ENCODE measurements around the gene YEATS4.
"Not testable (repeated sequence)": the region's sequence is repeated elsewhere in the genome, so short reads cannot be mapped to it uniquely, and the experiment has no call there.

YEATS4 gene

DNA sequence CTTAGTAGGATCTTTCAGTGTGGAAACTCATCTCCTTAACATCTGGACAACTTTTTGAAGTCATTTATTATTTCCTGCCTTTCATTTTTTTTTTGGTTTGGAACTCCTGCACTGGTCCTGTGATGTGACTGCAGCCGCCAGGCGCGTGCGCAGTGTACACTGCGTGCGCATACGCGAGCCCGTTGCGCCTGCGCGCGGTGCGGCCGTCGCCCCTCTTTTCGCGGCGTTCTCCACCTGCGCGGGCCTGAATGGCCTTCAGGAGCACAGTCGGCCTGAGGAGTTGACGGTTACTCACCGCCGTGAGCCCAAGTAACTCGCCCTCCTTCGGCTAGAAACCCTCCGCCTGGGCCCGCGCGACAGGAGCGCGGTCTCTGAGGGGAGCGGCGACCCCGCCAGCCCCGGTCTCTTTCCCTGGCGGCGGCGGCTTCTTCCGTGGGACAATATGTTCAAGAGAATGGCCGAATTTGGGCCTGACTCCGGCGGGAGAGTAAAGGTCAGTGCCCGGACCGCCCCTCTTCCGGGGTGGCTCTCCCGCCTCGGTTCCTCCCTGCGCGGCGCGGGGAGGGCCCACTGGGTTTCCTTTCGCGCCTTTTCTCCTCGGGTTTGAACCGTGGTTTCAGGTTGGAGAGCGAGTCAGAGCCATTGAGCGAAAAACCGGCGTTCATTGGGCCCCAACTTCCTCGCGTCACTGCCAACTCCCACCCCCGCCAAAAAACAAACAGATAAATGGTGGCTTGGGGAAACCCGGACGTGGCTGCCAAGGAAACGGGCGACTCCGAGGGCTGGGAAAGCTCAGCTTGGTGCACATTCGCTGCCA is at the start of gene YEATS4:
Gene YEATS4, plus strand, starts transcription at position 213 of the 817 bp plus-strand sequence. Its CDS starts 230 bp downstream, at position 443.
- DNase-seq = peak; percentile 70

DNA sequence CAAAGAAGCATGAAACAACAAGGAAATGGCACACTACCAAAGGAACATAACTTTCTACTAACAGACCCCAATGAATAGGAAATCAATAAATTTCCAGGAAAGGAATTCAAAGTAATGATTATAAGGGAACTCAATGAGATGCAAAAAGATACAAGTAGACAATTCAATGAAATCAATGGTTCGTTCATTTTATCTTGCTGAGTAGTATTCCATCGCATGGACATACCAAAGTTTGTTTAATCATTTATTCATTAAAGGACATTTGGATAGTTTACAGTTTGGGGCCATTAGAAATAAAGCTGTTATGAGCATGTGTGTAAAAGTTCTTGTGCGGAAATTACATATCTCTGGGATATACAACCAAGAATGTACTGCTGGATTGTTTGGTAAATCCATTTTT is 46.3 kb upstream of the YEATS4 start:
- no peak for DNase-seq

DNA sequence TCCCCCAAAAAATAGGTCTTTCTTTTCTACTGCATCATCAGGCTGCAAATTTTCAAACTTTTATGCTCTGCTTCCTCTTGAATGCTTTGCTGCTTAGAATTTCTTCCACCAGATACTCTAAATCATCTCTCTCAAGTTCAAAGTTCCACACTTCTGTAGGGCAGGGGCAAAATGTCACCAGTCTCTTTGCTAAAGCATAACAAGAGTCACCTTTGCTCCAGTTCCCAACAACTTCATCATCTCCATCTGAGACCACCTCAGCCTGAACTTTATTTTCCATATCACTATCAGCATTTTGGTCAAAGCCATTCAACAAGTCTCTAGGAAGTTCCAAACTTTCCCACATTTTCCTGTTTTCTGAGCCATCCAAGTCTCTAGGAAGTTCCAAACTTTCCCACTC is 42.8 kb upstream of the YEATS4 start:
- DNase-seq = not testable (repeated sequence)

DNA sequence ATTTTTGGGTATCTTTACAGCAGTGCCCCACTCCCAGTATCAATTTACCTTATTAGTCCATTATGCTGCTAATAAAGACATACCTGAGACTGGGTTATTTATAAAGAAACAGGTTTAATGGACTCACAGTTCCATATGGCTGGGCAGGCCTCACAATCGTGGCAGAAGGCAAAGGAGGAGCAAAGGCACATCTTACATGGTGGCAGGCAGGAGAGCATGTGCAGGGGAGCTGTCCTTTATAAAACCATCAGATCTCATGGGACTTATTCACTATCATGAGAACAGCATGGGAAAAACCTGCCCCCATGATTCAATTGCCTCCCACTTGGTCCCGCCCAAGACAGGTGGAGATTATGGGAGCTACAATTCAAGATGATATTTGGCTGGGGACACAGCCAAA is 42.3 kb upstream of the YEATS4 start:
- not testable (repeated sequence) for DNase-seq

DNA sequence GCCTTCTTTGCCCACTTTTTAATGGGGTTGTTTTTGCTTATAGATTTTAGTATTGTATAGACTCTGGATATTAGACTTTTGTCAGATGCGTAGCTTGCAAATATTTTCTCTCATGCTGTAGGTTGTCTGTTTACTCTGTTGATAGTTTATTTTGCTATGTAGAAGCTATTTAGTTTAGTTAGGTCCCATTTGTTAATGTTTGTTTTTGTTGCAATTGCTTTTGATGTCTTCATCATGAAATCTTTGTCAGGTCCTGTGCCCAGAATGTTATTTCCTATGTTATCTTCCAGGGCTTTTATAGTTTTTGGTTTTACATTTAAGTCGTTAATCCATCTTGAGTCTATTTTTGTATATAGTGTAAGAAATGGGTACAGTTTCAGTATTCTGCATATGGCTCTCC is 41.3 kb upstream of the YEATS4 start:
- DNase-seq = no peak

DNA sequence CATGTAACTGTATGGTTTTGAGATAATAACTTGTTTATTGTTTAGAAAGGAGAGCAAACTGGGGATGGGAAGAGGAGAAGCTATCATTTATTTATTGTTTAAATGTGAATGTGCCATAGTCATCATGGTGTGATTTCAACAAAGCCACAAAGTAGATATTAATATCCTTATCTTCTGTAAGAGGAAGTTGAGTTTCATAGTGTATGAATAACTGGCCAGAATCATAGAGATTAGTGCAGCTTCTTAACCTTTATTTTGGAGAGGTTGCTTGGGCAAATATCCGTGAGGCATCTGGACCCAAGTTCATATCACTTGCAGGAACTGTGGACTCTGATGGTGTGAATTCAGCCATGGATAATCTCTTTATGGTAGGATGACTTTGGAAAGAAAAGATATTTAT is 38.2 kb upstream of the YEATS4 start:
- no peak for DNase-seq

DNA sequence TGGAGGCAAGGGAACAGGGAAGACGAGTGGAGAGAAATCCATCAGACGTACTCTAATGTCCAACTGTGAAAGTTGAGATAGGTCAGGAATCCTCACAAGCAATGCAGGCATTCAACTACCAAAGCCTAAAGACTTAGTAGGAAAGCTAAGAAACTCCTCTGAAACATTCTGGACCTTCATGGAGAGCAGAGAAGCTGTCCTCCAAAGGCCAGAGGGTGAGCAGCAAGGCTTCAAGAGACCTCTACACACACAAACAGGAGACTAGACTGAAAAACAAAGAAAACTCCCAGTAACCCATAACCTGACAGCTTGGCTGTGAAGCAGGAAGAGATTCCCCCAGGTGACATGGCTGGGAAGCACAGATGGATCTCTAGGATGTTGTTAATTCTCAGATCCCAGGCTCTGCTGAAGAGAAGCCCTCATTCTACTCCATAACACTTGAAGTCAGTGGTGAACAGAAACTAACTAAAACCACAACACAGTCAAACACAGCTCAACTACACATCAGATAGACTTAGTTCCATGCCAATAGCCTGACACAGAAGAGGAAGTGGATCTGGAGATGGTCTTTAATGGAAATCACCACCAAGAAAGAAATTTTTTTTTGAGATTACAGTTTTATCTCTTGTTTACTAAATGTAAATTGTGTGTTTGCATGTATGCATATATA is 34.6 kb upstream of the YEATS4 start:
- DNase-seq = no peak

DNA sequence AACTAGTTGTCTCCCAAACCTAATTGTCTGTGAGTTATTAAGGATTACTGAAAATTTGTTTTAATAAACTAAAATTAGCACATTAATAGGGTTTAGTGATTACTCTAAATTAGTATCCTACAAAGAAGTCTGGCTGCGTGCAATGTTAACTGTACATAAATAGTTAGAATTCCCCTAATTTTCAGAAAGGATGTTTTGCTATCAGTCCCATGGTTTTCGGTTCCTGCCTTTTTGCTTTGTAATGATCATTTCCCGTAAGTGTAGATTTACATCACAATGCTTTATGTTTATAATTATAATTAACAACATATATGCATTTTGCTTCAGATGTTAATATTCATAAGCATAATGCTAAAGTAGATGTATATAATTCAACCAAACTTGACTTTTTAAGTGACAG is 31.1 kb upstream of the YEATS4 start:
- no peak for DNase-seq

DNA sequence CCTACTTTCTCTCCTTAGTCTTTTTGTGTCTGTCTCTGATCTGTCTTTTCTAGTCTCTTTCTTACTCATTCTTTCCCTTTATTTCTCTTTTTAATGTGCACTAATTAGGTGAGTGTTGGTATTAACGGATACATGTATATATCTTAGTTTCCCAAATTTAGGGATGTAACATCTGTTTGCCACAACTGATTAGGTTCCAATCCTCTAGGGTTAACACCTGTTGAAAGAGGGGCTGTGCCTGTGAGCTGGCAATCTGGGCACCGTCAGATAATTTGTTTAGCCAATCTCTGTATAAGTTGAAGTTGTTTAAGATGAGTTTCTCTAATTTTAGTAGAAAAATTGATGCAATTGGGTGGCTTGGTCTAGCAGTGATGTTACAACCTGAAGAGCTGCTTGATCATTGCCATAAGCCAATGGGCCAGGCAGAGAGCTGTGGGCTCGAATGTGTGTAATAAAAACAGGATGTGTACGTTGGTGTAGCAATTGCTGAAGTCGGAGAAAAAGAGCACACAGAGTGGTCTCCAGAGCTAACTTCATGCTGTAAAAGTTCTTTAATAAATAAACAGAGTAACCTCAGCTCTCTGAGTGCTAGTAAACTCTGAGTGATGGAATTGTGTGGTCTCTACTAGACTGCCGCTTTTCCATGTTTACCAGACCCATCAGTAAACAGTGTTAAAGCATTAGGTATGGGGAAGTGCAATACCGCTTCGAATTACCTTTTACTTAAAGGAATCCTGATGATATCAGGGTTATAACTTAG is 29.7 kb upstream of the YEATS4 start:
- no peak for DNase-seq

DNA sequence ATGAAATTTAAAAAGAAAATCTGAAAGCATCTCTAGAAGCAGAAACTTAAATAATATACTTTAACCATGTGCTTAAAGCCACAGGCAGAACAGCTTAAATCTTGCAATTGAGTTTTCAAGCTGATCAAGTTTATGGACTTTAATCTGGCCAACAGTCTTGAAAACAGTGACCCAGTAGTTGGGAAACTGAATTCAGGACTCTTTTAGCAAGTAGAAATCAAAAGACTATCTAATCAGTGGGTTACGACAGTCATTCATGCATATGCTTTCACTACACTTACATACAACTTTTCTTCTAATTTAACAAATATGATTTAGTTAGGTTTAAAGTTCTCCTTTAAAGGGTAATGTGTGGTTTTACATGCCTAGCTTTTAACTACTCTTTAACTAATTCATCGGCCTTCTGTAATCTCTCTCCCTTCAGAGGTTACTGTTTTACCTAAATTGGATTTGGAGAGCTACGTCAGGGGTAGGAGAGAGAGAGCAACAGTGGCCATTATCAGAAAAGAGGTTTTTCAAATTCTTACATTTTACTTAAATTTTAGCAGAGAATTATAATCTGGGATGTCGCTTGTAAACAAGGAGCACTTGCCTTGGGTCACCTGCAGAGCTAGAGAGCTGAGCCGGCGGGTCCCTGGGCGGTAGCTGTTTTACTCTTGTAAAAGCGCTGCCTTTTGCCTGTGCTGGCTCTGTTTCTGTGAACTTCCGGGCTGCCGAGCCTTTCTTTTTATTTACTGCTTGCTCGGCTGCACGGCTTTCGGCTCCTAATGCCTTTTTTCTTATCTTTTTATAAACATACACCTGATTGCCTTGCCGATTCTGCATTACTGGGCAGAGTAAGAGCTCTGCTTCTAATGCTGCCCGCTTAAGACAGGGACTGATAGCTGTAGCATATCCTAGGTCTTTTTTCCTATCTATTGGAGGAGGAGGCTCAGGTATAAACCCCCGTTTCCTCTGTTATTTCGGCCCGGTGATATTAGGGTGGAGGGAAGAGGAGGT is 28.8 kb upstream of the YEATS4 start:
- peak; percentile 15 for DNase-seq

DNA sequence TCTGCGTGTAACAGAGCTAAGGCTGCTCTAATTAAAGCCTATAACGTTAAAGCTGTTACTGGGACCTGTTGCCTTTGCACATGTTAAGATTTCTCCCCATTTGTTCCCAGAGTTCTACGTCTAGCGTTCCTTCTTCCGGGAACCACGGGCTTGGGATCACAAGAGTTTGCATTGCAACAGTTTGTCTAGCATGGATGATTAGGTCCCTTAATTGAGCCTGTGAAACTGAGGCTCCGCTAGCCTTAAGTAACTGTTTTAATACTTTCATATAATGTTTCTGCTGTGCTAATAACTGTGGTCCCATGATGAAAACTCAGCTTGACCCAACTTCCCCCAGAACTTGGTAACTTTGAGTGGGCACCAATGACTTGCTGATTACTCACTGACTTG is 28.0 kb upstream of the YEATS4 start:
- no peak for DNase-seq

DNA sequence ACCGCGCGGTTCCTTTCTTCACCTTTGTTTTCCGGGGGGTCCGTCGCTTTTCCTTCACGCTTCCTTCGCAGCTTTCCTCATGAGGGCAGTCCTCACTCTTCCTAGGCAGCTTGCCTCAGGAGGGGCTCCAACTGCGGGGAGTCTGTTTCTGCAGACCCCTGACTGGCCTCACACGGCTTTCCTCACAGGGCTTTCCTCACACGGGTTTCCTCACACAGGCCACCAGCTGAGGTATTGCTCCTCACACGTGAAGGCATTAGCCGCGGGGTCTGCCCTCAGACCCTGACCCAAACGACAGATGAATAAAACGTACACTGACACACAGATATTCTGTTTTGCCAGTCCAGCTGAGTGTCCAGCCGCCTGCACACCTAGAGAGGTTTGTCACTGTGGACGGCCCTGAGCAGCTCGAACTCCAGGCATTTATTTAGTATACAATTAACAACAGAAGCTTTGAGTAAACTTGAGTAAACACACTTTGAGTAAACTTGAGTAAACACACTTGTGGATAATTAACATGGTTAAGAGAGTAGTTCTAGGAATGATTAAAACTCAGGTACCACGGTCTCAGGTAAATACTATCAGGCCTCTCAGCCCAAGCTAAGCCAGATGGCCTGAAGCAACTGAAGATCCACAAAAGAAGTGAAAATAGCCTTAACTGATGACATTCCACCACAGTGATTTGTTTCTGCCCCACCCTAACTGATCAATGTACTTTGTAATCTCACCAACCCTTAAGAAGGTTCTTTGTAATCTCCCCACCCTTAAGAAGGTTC is 27.4 kb upstream of the YEATS4 start:
- DNase-seq = peak; percentile 0

DNA sequence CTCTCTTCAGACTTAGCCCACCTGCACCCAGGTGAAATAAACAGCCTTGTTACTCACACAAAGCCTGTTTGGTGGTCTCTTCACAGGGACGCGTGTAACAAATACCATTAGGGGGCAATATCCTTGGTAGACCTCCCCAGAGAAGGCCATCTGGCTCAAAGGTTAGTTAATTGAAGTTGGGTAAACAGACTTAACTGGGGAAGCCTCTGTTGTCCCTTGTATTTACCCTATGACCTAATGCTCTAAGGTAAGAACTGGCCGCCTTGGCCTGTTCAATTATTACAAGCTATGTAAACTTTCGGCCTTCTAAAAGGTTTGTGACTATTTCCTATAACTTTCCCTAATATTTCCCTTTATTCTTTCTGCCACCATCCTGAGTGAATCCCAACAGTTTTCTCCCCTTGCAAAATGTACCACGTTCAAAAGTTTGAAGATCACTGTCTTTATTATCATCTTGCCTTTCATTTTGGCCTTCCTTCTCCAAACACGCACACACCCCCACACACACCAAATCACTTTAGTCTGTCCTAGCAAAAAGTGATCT is 26.7 kb upstream of the YEATS4 start:
- no peak for DNase-seq

DNA sequence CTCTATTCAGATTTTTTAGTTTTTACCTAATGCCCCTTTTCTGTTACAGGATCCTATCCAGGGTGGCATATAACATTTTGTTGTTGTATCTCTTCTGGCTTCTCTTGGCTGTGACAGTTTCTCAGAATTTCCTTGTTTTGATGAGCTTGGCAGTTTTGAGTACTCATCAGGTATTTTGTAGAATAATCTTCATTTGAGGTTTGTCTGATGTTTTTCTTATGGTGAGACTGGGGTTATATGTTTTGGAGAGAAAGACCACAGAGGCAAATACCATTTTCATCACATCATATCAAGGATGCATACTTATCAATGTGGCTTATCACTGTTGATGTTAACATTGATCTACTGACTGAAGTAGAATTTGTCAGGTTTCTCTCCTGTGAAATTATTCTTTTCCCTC is 25.4 kb upstream of the YEATS4 start:
- no peak for DNase-seq

DNA sequence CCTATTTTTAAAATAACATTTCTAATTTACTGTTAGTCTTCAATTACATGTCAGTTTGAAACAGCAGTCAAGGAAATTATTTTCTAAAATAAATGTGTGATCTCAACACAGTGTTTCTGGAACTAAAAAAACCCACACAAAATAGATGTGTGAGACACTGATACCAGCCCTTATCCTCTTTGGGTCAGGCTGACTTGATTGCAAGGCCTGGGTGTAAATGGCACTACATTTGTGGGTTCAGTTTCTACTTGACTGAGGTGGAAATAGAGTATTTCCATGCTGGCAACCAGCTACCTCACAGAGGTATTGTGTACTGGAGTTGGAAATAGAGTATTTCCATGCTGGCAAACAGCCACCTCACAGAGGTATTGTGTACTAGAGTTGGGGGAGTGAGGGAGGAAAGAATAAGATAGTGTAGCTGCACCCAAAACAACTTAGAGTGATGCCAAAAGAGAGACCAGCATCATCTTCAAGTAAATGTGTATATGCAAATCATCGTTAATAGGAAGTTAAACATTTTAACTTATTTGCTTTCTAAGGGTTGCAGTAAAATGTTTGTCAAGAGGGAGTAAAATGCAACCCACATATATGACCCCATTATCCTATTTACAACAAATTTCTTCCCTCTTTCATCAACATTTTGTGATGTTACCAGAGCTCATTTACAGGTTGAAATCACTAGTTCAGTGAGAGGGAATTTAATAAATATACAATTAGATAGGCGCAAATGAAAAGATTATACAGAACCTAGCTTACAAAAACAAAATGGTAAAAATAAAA is 22.0 kb upstream of the YEATS4 start:
- no peak for DNase-seq

DNA sequence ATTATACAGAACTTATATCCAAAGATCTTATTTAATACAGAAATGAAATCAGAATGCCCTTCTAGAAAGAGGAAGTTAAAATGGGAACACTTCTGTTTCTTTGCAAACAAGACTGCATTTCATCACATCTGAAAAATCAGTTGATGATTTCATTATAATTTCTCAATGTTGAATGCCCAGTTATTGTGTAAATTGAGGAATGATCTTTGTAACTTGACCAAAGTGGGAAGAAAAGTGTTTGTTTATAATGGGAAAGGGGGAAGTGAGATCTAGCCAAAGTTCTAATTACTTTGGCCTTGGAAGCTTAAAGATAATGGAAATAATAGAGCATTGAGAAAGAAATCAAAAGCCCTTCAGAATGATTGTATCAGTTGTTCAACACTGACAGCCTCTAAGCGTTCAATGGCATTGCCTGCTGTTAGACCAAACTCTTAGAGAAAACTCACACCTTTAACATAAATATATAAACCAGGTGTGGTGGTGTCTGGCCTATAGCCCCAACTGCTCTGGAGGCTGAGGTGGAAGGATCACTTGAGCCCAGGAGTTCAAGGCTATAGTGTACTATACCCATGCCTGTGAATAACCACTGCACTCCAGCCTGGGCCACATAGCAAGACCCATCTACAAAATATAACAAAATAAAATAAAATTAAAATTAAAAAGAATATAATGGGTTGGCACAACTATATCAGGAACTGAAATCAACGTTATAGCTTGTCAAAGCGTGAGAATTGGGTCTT is 21.3 kb upstream of the YEATS4 start:
- no peak for DNase-seq

DNA sequence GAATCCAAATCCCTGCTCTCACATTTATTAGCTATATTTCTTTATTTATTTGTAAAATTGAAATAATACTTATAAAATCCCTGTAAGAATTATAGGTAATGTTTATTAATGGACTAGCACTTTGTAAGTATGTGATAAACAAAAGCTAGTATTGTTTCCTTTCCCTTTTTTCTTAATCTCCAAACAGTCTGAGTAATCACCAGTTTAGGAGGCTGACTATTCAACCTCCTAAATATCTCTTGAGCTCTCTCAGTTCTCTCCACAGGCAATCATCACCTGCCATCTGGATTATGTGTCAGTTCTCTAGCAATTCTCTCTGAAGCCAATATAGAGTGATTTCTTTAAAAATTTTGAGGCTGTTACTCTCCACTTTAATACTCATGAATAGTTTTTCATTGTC is 20.6 kb upstream of the YEATS4 start:
- no peak for DNase-seq

DNA sequence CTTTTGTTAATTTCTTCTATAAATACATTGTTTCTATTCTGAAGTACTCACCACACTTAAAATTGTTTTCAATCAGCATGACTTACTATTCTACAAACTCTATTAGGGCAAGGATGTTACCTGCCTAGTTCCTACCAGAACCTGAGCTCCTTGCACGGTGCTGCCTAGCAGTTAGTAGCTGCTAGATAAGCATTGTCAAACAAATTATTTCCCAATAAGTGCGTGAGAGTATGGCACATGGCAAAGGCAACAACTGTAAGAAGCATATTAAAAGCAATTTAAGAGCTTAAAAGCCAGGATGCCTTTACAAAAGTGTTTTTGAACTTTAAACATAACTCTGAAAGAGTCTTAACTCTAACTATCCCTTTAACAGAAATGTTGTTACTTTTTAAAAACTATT is 19.5 kb upstream of the YEATS4 start:
- DNase-seq = no peak

DNA sequence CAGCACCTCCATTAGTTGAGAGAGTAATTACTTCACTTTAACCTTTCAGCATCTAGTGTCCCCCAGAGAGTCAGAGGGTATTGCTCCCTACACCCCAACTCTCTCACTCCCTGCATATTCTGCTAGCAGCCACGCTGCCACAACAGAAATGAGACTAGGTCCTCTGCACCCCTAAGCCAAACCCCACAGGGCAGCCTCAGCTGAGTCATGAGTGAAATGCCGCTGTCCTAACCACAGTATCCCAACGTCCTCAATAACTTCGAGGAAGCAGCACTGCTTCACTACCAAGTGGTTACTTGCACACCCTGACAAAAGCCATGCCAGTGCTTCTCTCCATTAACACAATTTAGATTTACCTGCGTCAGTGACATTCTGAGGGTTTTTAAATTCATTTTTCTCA is 18.2 kb upstream of the YEATS4 start:
- no peak for DNase-seq

DNA sequence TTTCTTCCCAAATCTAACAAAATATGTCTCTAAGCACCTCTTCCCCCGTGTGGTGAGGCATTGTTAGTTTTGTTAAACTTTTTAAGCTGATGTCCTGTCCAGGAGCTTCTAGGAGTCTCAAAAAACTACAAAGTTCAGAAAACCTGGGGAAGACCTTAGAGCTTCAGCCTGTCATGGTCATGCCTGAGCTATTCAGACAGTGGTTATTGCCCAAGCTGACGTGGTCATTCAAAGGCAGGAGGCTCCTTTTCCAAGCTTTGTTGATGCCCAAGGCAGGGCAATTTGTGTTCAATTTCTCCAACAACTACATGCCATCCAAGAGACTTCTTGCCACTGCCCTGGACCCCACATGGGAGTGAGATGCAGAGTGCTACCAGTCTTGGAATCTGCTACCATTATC is 17.1 kb upstream of the YEATS4 start:
- DNase-seq = no peak
